Activated T-cell treated with anti-CD3 and anti-CD28 coated beads for 48 hours (primary cell): ENCODE data around the gene SNAP29.
"Not testable (repeated sequence)": the region's sequence is repeated elsewhere in the genome, so short reads cannot be mapped to it uniquely, and the experiment has no call there.

Experiments used
- DNase-seq: peaks from one replicate; pipeline ENCODE4 v3.0.0-alpha.2; 2020; ENCODE audit warnings: low read depth

The SNAP29 gene

DNA sequence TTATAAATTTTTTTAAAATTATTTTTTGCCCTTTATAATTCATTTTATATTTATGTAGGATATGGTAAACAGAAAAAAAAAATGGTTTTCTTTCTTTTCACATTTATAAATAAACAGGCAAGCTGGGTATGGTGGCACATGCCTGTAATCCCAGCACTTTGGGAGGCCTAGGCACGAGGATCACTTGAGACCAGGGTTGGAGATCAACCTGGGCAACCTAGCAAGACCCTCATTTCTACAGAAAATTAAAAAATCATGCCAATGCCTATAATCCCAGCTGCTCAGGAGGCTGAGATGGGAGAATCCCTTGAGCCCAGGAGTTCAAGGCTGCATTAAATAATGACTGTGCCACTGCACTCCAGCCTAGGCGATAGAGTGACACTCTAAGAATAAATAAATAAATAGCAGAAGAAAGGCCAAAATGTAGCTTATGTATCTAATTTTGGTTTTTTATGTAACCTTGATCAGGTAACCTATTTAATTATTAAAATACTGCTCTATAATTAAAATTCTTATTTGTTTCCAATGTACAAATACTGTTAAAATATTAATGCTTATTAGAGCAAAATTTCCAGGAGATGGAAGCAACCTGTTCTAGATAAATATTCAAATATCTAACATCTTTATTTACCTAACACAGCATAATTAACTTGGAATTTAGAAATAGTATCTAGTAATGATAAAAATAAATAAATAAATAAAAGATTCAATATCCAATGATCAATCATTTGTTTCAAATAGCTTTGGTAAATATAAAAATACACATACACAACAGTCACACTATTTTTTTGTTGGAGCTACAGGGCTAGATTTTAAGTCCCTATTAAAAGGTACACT, 21.6 kb upstream of the SNAP29 start:
- DNase-seq: no peak

DNA sequence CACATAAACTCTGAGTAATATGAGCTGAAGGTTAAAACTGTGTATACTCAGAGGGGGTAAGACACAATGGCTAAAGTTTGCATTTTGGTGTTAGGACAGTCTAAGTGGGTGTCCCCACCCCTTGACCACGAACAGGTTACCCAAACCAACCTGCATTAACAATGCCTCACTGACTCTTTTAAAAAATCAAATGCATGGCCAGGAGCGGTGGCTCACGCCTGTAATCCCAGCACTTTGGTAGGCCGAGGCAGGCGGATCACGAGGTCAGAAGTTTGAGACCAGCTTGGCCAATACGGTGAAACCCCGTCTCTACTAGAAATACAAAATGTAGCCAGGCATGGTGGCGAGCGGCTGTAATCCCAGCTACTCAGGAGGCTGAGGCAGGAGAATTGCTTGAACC, 19.5 kb upstream of the SNAP29 start:
- not testable (repeated sequence) for DNase-seq

DNA sequence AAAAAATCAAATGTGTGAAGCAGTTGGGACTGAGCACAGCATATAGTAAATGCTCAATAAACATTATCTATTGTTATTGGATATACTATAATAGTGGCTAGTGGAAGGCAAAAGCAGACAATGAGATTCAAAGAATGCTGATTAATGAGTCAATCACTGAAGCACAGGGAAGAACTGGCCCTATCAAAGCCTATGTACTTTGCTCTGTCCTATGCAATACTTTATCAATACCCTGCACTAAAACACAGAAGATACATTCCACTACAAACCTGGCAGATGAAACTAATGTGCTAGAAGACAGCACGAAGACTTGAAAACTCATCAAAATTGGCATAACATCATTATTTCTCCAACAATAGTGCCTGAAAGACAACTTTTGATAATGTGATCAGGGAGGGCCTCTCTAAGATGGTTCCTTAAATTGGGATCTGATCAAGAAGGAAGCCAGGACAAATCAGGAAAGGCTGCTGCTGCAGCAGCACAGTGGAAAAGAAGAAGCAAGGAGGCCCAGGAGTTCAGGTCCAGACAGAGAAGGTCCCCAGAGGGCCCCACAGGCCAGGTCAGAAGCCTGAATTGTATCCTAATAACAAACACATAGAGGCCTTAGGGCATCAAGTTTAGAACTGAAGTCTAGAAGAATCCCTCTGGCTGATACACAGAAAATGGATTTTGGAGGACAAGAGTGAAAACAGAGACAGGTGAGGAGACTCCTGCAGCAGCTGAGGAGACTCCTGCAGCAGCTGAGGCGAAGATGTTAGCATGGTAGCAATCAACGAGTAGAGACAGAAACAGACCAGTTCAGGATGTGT, 18.8 kb upstream of the SNAP29 start:
- DNase-seq: no peak

DNA sequence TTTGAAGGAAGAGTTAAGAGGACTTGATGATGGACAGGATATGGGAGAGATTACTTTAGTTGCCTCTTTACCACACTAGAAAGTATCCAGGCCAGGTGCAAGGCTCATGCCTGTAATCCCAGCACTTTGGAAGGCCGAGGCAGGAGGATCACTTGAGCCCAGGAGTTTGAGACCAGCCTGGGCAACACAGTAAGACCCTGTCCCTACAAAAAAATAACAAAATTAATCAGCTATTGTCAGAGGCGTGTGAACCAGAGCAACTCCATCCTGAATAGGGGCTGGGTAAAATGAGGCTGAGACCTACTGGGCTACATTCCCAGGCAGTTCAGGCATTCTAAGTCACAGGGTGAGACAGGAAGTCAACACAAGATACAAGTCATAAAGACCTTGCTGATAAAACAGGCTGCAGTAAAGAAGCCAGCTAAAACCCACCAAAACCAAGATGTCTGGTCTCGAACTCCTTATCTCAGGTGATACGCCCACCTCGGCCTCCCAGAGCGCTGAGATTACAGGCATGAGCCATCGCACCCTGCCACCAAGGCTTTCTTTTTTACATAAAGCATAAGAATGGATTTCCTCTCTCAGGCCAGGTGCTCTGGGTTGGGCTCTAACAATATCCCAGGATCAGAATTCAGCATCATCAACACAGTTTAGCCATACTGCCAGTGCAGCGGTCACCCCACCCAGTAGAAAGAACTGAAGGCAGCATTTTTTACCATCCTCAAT, 18.0 kb upstream of the SNAP29 start:
- DNase-seq: peak; percentile 28

DNA sequence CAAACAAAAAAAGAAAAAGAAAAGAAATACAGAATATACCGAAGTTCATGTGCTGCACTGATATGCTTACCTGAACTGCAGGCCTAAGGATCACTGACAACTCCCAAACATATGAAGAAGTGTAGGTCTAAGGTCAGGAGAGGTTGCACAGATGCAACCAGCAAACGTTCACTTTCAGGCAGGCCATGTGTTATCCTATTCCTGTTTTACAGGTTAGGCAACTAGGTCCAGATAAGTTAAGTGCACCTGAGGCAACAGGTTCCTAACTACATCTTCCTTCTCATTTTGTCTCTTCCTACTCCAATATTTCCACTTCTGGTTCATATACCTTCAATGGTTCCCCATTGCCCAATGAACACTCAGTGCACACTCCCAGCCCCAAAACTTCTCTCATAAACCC, 15.3 kb upstream of the SNAP29 start:
- no peak for DNase-seq

DNA sequence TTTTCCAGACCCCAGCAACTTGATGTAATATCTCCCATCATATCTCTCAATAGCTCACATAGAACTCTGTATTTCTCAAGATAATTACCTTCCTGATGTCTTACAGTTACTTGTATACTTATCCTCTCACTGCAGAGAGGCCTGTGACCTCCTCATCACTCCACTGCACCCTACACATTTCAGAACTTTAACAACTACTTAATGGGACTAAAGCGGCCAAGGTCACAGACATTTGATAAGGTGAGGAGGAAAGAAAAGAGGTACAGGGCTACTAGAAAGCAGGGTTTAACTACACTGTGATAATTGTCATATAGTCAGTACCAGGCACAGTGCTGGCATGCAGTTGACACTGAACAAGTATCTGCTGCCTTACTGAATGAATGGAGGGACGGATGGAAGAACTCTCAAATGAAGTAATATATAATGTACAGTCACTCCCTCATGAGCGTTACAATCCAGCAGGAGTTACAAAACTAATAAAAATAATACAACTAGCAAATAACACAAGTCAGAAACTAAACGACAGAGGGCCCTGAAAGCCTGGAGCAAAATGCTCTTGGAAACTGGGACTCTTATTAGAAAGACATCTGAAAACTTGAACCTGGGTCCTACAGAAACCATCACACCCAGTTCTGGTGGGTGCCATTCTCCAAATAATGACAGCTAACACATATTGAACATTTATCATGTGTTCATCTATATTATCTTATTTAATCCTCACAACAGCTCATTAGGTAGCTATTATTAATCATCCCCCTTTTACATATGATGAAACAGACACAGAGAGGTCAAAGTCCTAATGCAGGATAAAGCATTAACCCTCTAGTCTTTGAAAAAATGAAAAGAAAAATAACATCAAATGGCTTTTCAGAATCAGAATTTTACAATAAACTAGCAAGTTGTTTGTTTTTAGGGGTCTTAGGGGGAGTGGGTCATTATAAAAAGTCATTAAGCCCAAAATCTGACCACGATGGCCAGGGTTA, 14.5 kb upstream of the SNAP29 start:
- no peak for DNase-seq

DNA sequence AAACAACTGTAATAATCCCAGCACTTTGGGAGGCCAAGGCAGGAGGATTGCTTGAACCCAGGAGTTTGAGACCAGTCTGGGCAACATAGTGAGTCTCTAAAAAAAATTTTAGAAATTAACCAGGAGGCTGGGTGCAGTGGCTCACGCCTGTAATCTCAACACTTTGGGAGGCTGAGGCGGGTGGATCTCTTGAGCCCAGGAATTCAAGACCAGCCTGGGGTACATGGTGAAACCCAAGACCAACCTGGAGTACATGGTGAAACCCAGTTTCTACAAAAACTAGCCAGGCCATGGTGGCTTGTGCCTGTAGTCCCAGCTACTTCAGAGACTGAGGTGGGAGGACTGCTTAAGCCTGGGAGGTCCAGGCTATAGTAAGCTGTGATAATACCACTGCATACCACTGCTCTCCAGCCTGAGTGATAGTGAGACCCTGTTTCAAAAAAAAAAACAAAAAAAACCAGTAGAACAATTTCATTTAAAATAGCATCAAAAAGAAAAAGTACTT, 11.4 kb upstream of the SNAP29 start:
- no peak for DNase-seq

DNA sequence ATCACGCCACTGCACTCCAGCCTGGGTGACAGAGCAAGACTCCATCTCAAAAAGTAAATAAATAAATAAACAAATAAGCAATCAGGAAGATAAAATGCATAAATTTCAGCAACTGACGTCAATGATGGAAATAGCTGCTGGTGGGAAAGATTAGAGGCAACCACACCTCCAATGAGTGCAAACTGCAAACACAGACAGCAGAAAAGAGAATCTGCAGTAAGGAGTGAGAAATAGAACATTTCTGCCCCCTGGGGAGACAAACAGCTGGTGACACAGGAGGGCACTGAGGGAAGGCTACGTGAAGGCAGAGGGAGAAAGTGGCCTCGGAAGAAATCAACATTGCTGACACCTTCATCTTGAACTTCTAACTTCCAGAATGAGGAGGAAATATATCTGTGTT, 6.7 kb upstream of the SNAP29 start:
- DNase-seq: no peak

DNA sequence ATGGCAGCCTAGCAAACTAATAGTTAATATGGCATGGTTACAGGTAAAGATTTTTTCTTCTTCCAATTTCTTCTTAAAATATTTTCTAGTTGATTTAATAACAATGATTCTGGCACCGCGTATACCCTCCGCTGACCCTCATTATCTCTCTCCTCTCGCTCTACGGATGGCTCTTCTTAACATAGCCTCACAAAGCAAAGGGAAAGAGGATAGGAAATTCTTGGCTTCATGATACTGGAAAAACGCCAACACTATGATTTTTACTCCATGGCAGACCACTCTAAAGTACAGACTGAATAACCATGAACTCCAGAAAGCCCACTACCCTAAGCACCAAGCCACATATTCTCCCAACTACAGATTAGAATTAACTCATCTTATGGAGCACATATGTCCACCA, 6.3 kb upstream of the SNAP29 start:
- DNase-seq: no peak

DNA sequence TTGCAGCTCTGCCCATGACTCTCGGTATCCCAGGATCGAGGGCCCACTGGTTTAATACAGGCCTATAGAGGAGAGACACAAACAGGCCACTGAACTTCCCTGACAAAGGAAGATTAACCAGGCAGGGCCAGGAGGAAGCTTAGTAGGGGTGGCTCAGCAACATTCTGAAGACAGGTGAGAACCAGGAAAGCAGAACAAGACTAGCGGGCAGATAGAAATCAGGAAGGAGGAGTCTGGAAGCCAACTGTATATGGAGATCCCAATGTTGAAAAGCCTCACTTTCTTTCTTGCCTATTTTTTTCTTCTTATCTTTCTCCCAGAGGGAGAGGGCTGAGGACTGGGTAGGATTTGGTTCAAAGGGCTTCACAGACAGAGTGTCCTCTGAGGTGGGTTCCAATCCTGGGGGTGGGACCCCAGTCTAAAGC, 5.6 kb upstream of the SNAP29 start:
- no peak for DNase-seq

DNA sequence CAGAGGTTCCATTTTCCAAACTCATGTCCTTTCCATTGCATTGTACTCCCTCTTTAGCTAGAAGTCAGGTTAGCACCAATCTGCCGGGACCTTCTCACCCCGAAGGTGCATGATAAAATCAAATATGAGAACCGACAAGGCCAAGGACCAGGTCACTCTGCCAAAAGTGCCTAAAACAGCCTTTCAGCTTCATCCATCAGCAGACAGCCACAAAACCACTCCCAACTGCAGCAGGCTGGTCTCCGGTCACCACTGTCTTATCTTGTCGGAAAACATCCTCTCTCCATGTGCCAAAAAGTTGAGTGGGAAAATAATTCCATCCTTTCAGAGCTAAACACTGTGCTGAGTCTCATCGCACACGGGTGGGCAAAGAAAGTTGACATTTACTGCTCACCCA, 1.6 kb upstream of the SNAP29 start:
- DNase-seq: no peak

DNA sequence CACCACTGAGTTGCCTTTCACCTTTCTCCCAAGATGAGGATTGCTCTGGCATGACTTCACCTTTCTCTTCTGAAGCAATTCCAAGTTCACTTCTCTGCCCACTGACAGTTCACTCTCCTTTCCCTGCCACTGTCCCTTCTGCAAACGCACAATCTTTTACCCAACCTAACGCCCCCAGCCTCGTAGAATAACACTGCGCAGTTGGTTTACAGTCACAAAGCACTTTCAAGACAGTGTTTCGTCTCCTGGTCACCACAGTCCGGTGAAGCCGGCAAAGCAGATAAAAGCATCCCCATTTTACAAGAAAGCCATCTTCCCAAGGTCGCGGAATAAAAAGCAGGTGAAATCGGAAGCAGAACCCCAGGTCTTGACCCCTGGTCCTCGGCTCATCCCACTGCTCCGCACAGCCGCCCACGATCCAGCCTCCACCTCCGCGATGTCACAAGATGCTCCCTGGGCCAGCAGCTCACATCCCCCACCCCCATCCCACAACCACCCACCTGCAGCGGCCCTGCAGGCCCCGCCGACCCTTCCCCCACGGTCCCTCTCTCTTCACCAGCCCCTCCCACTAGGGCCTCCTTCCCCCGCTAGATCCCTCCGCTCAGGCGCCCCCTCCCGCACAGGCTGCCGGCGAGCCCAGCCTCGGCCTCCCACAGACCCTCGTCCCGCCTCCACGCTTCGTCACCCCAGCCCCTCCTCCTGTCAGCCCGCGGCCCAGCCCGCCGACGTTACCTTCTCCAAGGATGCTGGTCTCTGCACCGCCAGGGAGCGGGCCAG, 781 bp upstream of the SNAP29 start:
- peak; percentile 78 for DNase-seq

DNA sequence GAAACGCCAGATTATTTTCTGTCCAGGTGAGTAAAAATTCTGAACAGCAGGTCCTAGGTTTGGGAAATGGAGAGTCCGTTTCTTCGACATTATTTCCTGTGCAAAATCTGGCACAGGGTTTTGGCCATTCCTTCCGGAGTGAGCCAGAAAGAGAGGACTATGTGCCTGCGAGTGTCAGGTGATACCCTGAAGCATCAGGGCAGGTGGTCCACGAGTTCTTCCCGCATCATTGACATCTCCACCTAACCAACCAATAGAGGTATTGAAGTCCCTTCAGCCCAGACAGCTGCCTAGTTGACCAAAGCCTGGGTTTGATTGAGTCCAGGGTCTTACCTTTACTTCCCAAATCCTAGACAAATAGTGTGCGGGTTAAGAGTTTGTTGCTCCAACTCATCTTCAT, 808 bp downstream of the SNAP29 start:
- DNase-seq: no peak

DNA sequence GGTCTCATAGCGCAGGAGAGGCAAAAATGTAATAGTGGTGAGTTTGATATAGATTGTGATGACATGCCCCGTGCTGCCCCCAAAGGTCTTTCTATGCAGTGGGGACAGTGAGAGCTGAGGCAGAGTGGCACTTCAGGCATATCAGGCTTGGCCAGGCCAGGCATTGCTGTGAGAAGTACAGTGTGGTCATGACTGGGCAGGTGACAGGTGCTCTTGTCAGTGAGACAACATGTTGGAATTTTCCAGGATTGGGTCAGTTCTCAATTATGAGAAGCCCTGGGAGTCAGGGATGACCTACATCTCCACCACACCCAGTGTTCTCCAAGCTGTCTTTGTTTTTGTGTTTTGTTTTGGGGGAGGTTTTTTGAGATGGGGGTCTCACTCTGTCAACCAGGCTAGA, 3.7 kb downstream of the SNAP29 start:
- DNase-seq: no peak

DNA sequence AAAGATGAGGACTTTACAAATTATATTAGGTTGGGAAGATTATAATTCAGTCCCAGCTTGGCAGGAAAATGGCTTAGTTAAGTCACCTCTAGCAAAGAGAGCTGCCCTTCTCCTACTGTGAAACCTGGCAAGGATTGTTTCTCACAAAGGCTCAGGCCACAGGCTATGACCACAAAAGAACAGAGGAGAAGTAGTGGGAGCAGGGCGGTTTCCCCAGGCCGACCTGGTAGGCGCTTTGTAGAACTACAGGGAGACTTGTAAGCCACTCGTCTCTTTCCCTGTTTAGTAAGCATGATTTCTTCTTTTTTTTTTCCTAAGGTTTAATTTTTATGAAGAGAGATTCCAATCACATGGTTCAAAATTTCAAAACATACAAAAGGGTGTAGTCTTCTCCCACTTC, 4.6 kb downstream of the SNAP29 start:
- DNase-seq: no peak

DNA sequence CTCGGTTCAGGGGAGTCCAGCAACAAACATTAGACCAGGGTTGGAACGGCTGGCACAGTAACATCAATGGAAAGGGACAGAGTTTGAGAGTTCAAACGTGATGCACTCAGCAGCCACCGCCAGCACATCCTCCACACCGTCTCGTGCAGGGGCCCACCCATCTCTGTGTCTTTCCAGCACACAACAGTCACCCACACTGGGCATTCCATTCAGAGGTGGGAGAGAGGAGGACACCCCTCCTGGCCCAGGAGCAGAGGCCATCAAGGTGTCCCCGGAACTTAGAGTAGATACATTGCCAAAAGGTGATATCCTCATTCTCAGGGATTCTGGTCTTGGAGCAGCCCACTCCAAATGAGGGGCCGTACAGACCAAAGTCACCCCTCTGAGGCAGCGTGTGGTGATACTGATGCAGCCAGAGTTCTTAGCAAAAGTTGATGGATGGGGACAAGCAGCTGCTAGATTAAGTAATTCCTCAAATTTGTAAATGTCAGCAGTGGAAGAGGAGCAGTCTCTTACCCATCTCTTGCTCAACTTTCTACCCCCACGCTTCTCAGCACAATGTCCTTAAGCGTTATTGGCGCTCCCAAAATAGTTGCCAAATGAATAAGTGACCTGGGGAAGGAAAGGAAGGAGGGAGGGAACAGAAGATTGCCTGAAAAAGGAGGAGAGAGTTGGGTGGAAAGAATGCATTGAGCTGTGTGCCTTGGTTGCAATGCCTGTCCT, 5.5 kb downstream of the SNAP29 start:
- DNase-seq: no peak

DNA sequence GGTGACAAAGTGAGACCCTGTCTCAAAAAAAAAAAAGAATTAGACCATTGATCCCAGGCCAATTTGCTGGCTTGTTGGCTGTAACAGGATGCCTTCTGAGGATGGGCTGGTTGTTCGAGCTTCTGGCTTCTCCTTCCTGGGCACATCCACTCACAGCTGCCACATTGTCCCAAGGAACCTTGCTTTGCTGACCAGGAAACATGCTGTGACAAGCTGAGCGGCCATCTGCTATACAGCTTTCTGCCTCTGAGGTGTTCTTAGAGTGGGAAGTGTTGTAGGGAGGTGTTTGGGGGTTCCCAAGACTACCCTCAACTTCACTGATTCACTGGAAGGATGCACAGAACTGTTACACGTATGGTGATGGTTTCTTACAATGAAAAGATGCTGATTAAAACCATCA, 6.5 kb downstream of the SNAP29 start:
- DNase-seq: no peak

DNA sequence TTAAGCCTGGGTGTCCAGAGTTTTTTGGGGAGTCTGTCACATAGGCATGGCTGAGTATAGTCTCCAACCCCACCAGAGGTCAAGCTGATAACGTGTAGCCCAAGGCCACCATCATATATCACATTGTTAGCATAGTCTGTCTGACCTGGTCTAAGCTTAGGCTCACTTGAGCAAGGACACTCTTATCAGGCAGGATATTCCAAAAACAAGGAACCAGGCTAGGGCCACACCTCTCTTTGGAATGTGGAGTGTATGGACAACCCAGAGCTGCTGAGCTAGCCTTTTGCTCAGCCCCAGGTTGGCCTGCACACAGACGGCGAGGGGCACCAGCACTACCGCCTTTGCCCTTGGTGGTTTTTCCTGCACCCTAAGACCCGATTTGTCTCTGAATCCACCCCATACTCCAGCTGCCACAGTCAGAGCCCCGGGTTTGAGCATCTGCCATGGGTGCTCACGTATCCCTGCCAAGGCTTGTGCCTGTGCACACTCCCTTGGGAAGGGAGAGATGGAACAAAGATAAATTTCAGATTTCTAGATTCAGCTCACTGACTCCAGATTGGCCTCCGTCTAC, 7.2 kb downstream of the SNAP29 start:
- no peak for DNase-seq

DNA sequence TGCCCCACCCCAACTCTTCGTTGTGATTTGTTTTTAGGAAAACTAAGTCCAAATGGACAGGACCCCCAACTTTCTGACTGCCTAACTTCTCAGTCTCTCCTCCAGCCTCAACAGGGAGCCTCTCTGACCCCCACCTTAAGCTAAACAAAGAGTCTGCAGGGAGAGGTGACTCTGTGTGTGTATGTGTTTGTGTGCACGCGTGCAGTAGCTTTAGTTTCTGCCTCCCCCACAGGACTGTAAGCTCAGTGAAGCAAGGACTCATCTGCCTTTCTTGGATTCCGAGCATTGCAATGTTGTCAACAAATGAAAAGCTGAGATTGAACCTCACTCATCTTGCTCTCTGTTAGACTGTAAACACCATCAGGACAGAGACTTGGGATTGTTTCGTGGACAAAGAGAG, 7.9 kb downstream of the SNAP29 start:
- no peak for DNase-seq
